ENCODE results near the gene GGTA1. TPM values are rescaled to one million over a fixed set of nuclear protein-coding genes. Genes with fewer than 3 reads are reported as not detected.

GGTA1 gene
- total RNA-seq, 1 donor from 2014 or later = not detected

GRCh38 chr9:121542025-121542424, 42.4 kb upstream of the GGTA1 start:
- Mint-ChIP-seq H3K4me1 (ENCODE audit: low read depth, unreplicated experiment) (no peaks in the 10 kb centered on the region), H3K27ac (ENCODE audit: unreplicated experiment) (no peak overlapping the region), H3K36me3 (ENCODE audit: unreplicated experiment) (no peaks in the 10 kb centered on the region), H3K9me3 (ENCODE audit: unreplicated experiment) (peaks cover 5% of the 10 kb centered on the region), H3K27me3 (ENCODE audit: unreplicated experiment) (peaks cover 4% of the 10 kb centered on the region), H3K4me3 (ENCODE audit: unreplicated experiment) (no peak overlapping the region)
- no peak for TF ChIP-seq CTCF (IDR thresholded peaks at IDR 0.05; ENCODE audit: partially characterized antibody, unreplicated experiment)
- no peak for DNase-seq

GRCh38 chr9:121541256-121541655, 41.6 kb upstream of the GGTA1 start:
- peaks cover 2% of the 10 kb centered on the region for H3K27me3 Mint-ChIP-seq (ENCODE audit: unreplicated experiment)
- H3K9me3 Mint-ChIP-seq (ENCODE audit: unreplicated experiment) = peaks cover 5% of the 10 kb centered on the region
- TF ChIP-seq CTCF (IDR thresholded peaks at IDR 0.05; ENCODE audit: partially characterized antibody, unreplicated experiment) = no peak
- H3K36me3 Mint-ChIP-seq (ENCODE audit: unreplicated experiment) = no peaks in the 10 kb centered on the region
- H3K4me1 Mint-ChIP-seq (ENCODE audit: low read depth, unreplicated experiment) = no peaks in the 10 kb centered on the region
- H3K27ac Mint-ChIP-seq (ENCODE audit: unreplicated experiment) = no peak overlapping the region
- H3K4me3 Mint-ChIP-seq (ENCODE audit: unreplicated experiment) = no peak overlapping the region
- no peak for DNase-seq

- H3K36me3 Mint-ChIP-seq (ENCODE audit: unreplicated experiment) = no peaks in the 10 kb centered on the region
- H3K9me3 Mint-ChIP-seq (ENCODE audit: unreplicated experiment) = peaks cover 5% of the 10 kb centered on the region
- no peak overlapping the region for H3K4me3 Mint-ChIP-seq (ENCODE audit: unreplicated experiment)
- H3K27ac Mint-ChIP-seq (ENCODE audit: unreplicated experiment) = no peak overlapping the region
- no peak for DNase-seq
- peaks cover 2% of the 10 kb centered on the region for H3K27me3 Mint-ChIP-seq (ENCODE audit: unreplicated experiment)
- H3K4me1 Mint-ChIP-seq (ENCODE audit: low read depth, unreplicated experiment) = no peaks in the 10 kb centered on the region
- no peak for TF ChIP-seq CTCF (IDR thresholded peaks at IDR 0.05; ENCODE audit: partially characterized antibody, unreplicated experiment)
These were observed 38.6 kb upstream of the GGTA1 start for GRCh38 chr9:121538221-121538620.

GRCh38 chr9:121537283-121537682, 37.6 kb upstream of the GGTA1 start:
- H3K4me3 Mint-ChIP-seq (ENCODE audit: unreplicated experiment) = no peak overlapping the region
- peaks cover 5% of the 10 kb centered on the region for H3K9me3 Mint-ChIP-seq (ENCODE audit: unreplicated experiment)
- peaks cover 2% of the 10 kb centered on the region for H3K27me3 Mint-ChIP-seq (ENCODE audit: unreplicated experiment)
- H3K4me1 Mint-ChIP-seq (ENCODE audit: low read depth, unreplicated experiment) = no peaks in the 10 kb centered on the region
- no peak overlapping the region for H3K27ac Mint-ChIP-seq (ENCODE audit: unreplicated experiment)
- H3K36me3 Mint-ChIP-seq (ENCODE audit: unreplicated experiment) = no peaks in the 10 kb centered on the region
- no peak for TF ChIP-seq CTCF (IDR thresholded peaks at IDR 0.05; ENCODE audit: partially characterized antibody, unreplicated experiment)
- no peak for DNase-seq

GRCh38 chr9:121532881-121533280, 33.2 kb upstream of the GGTA1 start:
- no peak for TF ChIP-seq CTCF (IDR thresholded peaks at IDR 0.05; ENCODE audit: partially characterized antibody, unreplicated experiment)
- Mint-ChIP-seq H3K27ac (ENCODE audit: unreplicated experiment) (no peak overlapping the region), H3K36me3 (ENCODE audit: unreplicated experiment) (no peaks in the 10 kb centered on the region), H3K9me3 (ENCODE audit: unreplicated experiment) (no peaks in the 10 kb centered on the region), H3K4me1 (ENCODE audit: low read depth, unreplicated experiment) (no peaks in the 10 kb centered on the region), H3K4me3 (ENCODE audit: unreplicated experiment) (no peak overlapping the region), H3K27me3 (ENCODE audit: unreplicated experiment) (peaks cover 4% of the 10 kb centered on the region)
- no peak for DNase-seq

Measured in glutamatergic neuron (in vitro differentiated cells).